PC-3 (cell line): ENCODE measurements around the gene DNAAF1. TPM values are rescaled to one million over a fixed set of nuclear protein-coding genes. Genes with fewer than 3 reads are reported as not detected.

Source experiments
- ATAC-seq: fragments of 200-7000 bp; cut with Tn5 transposase; 2 replicates; pipeline ENCODE4 v1.9.1; 2020; ENCODE audit warnings: mild to moderate bottlenecking, moderate library complexity
- BruUV-seq: library from RNA; stranded (reverse); fragments of 400-500 nt; replicated peaks from 2 replicates; lab custom pipeline; 2021; lab: Mats Ljungman, UMichigan
- CTCF ChIA-PET: fragments of 300-600 bp; sonication (Branson Sonifier 250); formaldehyde crosslinking; loops from one replicate; lab custom pipeline; 2022; ENCODE audit warnings: antibody characterized with exemption; lab: Charles Lee
- POLR2A ChIA-PET: fragments of 300-600 bp; sonication (Branson Sonifier 250); formaldehyde crosslinking; loops from one replicate; lab custom pipeline; 2022; ENCODE audit warnings: antibody characterized with exemption; ENCODE audit not compliant: unreplicated experiment; lab: Charles Lee
- DNase-seq: peaks from one replicate; pipeline ENCODE4 v3.0.0-alpha.2; 2015
- H2AFZ ChIP-seq: fragments of 300-600 bp; sonication (generic); 2 replicates; pipeline ENCODE4 v1.6.0; 2016; ENCODE audit warnings: antibody characterized with exemption, low read length
- H3F3A ChIP-seq: fragments of 300-600 bp; sonication (generic); one replicate; pipeline ENCODE4 v1.6.0; 2017; ENCODE audit warnings: antibody characterized with exemption, low read length, control low read depth, mild to moderate bottlenecking; ENCODE audit not compliant: unreplicated experiment
- H3K27ac ChIP-seq: fragments of 300-600 bp; sonication (generic); 2 replicates; pipeline ENCODE4 v1.5.1; 2016; ENCODE audit warnings: mild to moderate bottlenecking, low read length
- H3K27me3 ChIP-seq: fragments of 300-600 bp; sonication (generic); 2 replicates; pipeline ENCODE4 v1.6.1; 2016; ENCODE audit warnings: low read length, mixed read lengths
- H3K36me3 ChIP-seq: fragments of 300-600 bp; sonication (generic); 2 replicates; pipeline ENCODE4 v1.6.1; 2016; ENCODE audit warnings: low read depth, mixed run types, low read length, mixed read lengths
- H3K4me1 ChIP-seq: fragments of 300-600 bp; sonication (generic); 2 replicates; pipeline ENCODE4 v1.5.1; 2016; ENCODE audit warnings: low read length; ENCODE audit not compliant: insufficient read depth
- H3K4me2 ChIP-seq: fragments of 300-600 bp; sonication (generic); 2 replicates; pipeline ENCODE4 v1.6.0; 2016; ENCODE audit warnings: low read length
- H3K4me3 ChIP-seq: fragments of 300-600 bp; sonication (generic); 2 replicates; pipeline ENCODE4 v1.5.1; 2016; ENCODE audit warnings: mild to moderate bottlenecking, low read length, mixed read lengths
- H3K79me2 ChIP-seq: fragments of 300-600 bp; sonication (generic); 2 replicates; pipeline ENCODE4 v1.6.1; 2017; ENCODE audit warnings: low read length, mixed read lengths
- H3K9ac ChIP-seq: fragments of 300-600 bp; sonication (generic); 2 replicates; pipeline ENCODE4 v1.6.0; 2016; ENCODE audit warnings: mild to moderate bottlenecking, low read length
- H3K9me2 ChIP-seq: fragments of 300-600 bp; sonication (generic); replicated peaks from 2 replicates; pipeline ENCODE4 v1.6.1; 2016; ENCODE audit warnings: mixed run types, low read length, mixed read lengths
- H3K9me3 ChIP-seq: fragments of 300-600 bp; sonication (generic); 2 replicates; pipeline ENCODE4 v1.6.1; 2016; ENCODE audit warnings: low read length, mixed read lengths
- H4K20me1 ChIP-seq: fragments of 300-600 bp; sonication (generic); 2 replicates; pipeline ENCODE4 v1.6.1; 2016; ENCODE audit warnings: low read length, mixed read lengths
- CTCF ChIP-seq: fragments of 300-600 bp; sonication (generic); conservative IDR thresholded peaks from 2 replicates; pipeline ENCODE4 v1.5.1; 2017; ENCODE audit warnings: antibody characterized with exemption, low read depth, mild to moderate bottlenecking, low read length
- EZH2 ChIP-seq: fragments of 300-600 bp; sonication (generic); IDR thresholded peaks from one replicate; pipeline ENCODE4 v1.6.1; 2017; ENCODE audit warnings: antibody characterized with exemption, mild to moderate bottlenecking, low read length; ENCODE audit not compliant: unreplicated experiment
- EZH2phosphoT487 ChIP-seq: fragments of 300-600 bp; sonication (generic); IDR thresholded peaks from 2 replicates; pipeline ENCODE4 v1.6.1; 2018; ENCODE audit warnings: mild to moderate bottlenecking, antibody characterized with exemption, low read length, borderline replicate concordance
- intact Hi-C: fragments of 100-400 bp; cut with micrococcal nuclease; formaldehyde crosslinking; loops from 2 replicates; pipeline ENCODE4 v1.9.0; 2023
- total RNA-seq: library from RNA; depleted of rRNA; stranded (reverse); fragments of >200 nt; gene quantifications from 2 replicates; pipeline ENCODE4 v1.2.3, GENCODE V29; 2014

Gene DNAAF1
- total RNA-seq, 1 experiment from 2014 or later: not detected

GRCh38 chr16:84182680-84183571 is 37.8 kb downstream of the DNAAF1 start:
- Histone ChIP-seq H3K4me1 (peaks cover 2% of the 10 kb centered on the region; the same call in 1 of the 2 replicates), H3K79me2 (peaks cover 28% of the 10 kb centered on the region), H3K9ac (no peak overlapping the region), H3K4me3 (no peak overlapping the region), H3K4me2 (no peak overlapping the region), H3K27me3 (no peaks in the 10 kb centered on the region), H3K9me2 (no peaks in the 10 kb centered on the region), H3K27ac (no peak overlapping the region), H3K9me3 (no peaks in the 10 kb centered on the region), H3K36me3 (no peaks in the 10 kb centered on the region; the same call in 1 of the 2 replicates), H2AFZ (no peak overlapping the region), H4K20me1 (no peaks in the 10 kb centered on the region), H3F3A (no peaks in the 10 kb centered on the region)
- DNase-seq (no peak), ATAC-seq (no peak)
- TF ChIP-seq CTCF (no peak), EZH2 (no peak), EZH2phosphoT487 (no peak)
- intact Hi-C loops: no loop called here
- ChIA-PET CTCF (no interaction called here), POLR2A (no interaction called here)
- no TSS peak for BruUV-seq

GRCh38 chr16:84183572-84183875 is 38.4 kb downstream of the DNAAF1 start:
- Histone ChIP-seq H3K27ac (no peak overlapping the region), H3K4me3 (no peak overlapping the region), H3K9me3 (no peaks in the 10 kb centered on the region), H3K4me1 (no peaks in the 10 kb centered on the region), H4K20me1 (no peaks in the 10 kb centered on the region), H3K36me3 (no peaks in the 10 kb centered on the region; the same call in 1 of the 2 replicates), H3K9ac (no peak overlapping the region), H2AFZ (no peak overlapping the region), H3F3A (no peaks in the 10 kb centered on the region), H3K9me2 (no peaks in the 10 kb centered on the region), H3K4me2 (no peak overlapping the region), H3K79me2 (peaks cover 28% of the 10 kb centered on the region), H3K27me3 (no peaks in the 10 kb centered on the region)
- intact Hi-C loops: no loop called here
- DNase-seq (no peak), ATAC-seq (no peak)
- POLR2A ChIA-PET: no interaction called here
- no TSS peak for BruUV-seq
- no peak for TF ChIP-seq CTCF
- no peak for TF ChIP-seq EZH2
- no peak for TF ChIP-seq EZH2phosphoT487
- CTCF ChIA-PET: interaction anchor here (0.7 kb wide), 1 partner anchor 254 kb away, joined by 3 read pairs; no protein-coding TSS in a partner anchor
